ENCODE results near the gene CNTNAP5. TPM values are rescaled to one million over a fixed set of nuclear protein-coding genes. Genes with fewer than 3 reads are reported as not detected.

The CNTNAP5 gene
- total RNA-seq, 2 experiments from 2014 or later: not detected

GRCh38 chr2:124664363-124664762 is 639.3 kb downstream of the CNTNAP5 start:
- Mint-ChIP-seq H3K27me3 (no peaks in the 10 kb centered on the region), H3K9me3 (peaks cover 11% of the 10 kb centered on the region), H3K4me1 (ENCODE audit: low read depth) (no peaks in the 10 kb centered on the region), H3K27ac (no peak overlapping the region), H3K4me3 (no peak overlapping the region), H3K36me3 (ENCODE audit: low read depth) (no peaks in the 10 kb centered on the region)
- Histone ChIP-seq H3K27ac (ENCODE audit: low read depth in 1 of 2, low read length in 2 of 2) (no peak overlapping the region), H3K4me3 (ENCODE audit: low read length) (no peak overlapping the region), H3K4me1 (ENCODE audit: insufficient read depth, low read length) (no peaks in the 10 kb centered on the region), H3K36me3 (ENCODE audit: insufficient read depth, low read length) (no peaks in the 10 kb centered on the region), H3K27me3 (ENCODE audit: control insufficient read depth in 1 of 2, insufficient read depth in 2 of 2, low read length in 2 of 2) (no peaks in the 10 kb centered on the region), H3K9me3 (ENCODE audit: control insufficient read depth in 1 of 2, insufficient read depth in 1 of 2, low read length in 2 of 2) (no peaks in the 10 kb centered on the region)
- ChIA-PET POLR2A (no interaction called here), CTCF (no interaction called here)
- TF ChIP-seq CTCF (IDR thresholded peaks at IDR 0.05): no peak
- DNase-seq (no peak), ATAC-seq (ENCODE audit: poor library complexity) (no peak)
- intact Hi-C loops (cut with DNase I, micrococcal nuclease): no loop called here

- no peaks in the 10 kb centered on the region for H3K27me3 ChIP-seq (ENCODE audit: control insufficient read depth in 1 of 2, insufficient read depth in 2 of 2, low read length in 2 of 2)
- Mint-ChIP-seq H3K4me1 (ENCODE audit: low read depth) (no peaks in the 10 kb centered on the region), H3K27ac (no peak overlapping the region), H3K4me3 (no peak overlapping the region), H3K27me3 (no peaks in the 10 kb centered on the region), H3K9me3 (peaks cover 7% of the 10 kb centered on the region), H3K36me3 (ENCODE audit: low read depth) (no peaks in the 10 kb centered on the region)
- no peak overlapping the region for H3K27ac ChIP-seq (ENCODE audit: low read depth in 1 of 2, low read length in 2 of 2)
- DNase-seq: no peak
- no peaks in the 10 kb centered on the region for H3K4me1 ChIP-seq (ENCODE audit: insufficient read depth, low read length)
- TF ChIP-seq CTCF (IDR thresholded peaks at IDR 0.05): no peak
- CTCF ChIA-PET: no interaction called here
- no peak overlapping the region for H3K4me3 ChIP-seq (ENCODE audit: low read length)
- no peaks in the 10 kb centered on the region for H3K9me3 ChIP-seq (ENCODE audit: control insufficient read depth in 1 of 2, insufficient read depth in 1 of 2, low read length in 2 of 2)
- POLR2A ChIA-PET: no interaction called here
- intact Hi-C loops (cut with DNase I, micrococcal nuclease): no loop called here
- ATAC-seq (ENCODE audit: poor library complexity): no peak
- no peaks in the 10 kb centered on the region for H3K36me3 ChIP-seq (ENCODE audit: insufficient read depth, low read length)
Observed at GRCh38 chr2:124666976-124667375, 641.9 kb downstream of the CNTNAP5 start.

GRCh38 chr2:124668161-124668560 is 643.1 kb downstream of the CNTNAP5 start:
- Mint-ChIP-seq H3K27me3 (no peaks in the 10 kb centered on the region), H3K9me3 (peaks cover 7% of the 10 kb centered on the region), H3K4me1 (ENCODE audit: low read depth) (no peaks in the 10 kb centered on the region), H3K4me3 (no peak overlapping the region), H3K36me3 (ENCODE audit: low read depth) (no peaks in the 10 kb centered on the region), H3K27ac (no peak overlapping the region)
- Histone ChIP-seq H3K4me3 (ENCODE audit: low read length) (no peak overlapping the region), H3K27me3 (ENCODE audit: control insufficient read depth in 1 of 2, insufficient read depth in 2 of 2, low read length in 2 of 2) (no peaks in the 10 kb centered on the region), H3K4me1 (ENCODE audit: insufficient read depth, low read length) (no peaks in the 10 kb centered on the region), H3K27ac (ENCODE audit: low read depth in 1 of 2, low read length in 2 of 2) (no peak overlapping the region), H3K36me3 (ENCODE audit: insufficient read depth, low read length) (no peaks in the 10 kb centered on the region), H3K9me3 (ENCODE audit: control insufficient read depth in 1 of 2, insufficient read depth in 1 of 2, low read length in 2 of 2) (no peaks in the 10 kb centered on the region)
- CTCF ChIA-PET: no interaction called here
- DNase-seq (no peak), ATAC-seq (ENCODE audit: poor library complexity) (no peak)
- POLR2A ChIA-PET: interaction anchor here (0.7 kb wide), 1 partner anchor 42 kb away, joined by 3 read pairs; no protein-coding TSS in a partner anchor
- intact Hi-C loops (cut with DNase I, micrococcal nuclease): no loop called here
- TF ChIP-seq CTCF (IDR thresholded peaks at IDR 0.05): no peak
